Measurements from ENCODE around the gene HSP90AB1. TPM values are rescaled to one million over a fixed set of nuclear protein-coding genes. Genes with fewer than 3 reads are reported as not detected.
A peak's percentile ranks its signal among the peaks of the same experiment; 100 is the strongest.

HSP90AB1 gene
- total RNA-seq, 1 donor from 2014 or later: 1,294 TPM

- TF ChIP-seq CTCF (IDR thresholded peaks at IDR 0.05; ENCODE audit: insufficient read depth, low read length, poor library complexity, severe bottlenecking): peak; percentile 27
- peak overlapping the region; percentile 80 for H3K4me3 ChIP-seq (ENCODE audit: low read depth, low read length)
- no peaks in the 10 kb centered on the region for H3K27me3 ChIP-seq (ENCODE audit: control insufficient read depth, insufficient read depth, low read length)
- peaks cover 7% of the 10 kb centered on the region for H3K36me3 ChIP-seq (ENCODE audit: control insufficient read depth, insufficient read depth, low read length)
- no peak for DNase-seq (ENCODE audit: low read depth)
Measured at GRCh38 chr6:44245912-44246662, 814 bp upstream of the HSP90AB1 start.

GRCh38 chr6:44247338-44248302 is 719 bp downstream of the HSP90AB1 start:
- no peak for DNase-seq (ENCODE audit: low read depth)
- peak overlapping the region; percentile 80 for H3K4me3 ChIP-seq (ENCODE audit: low read depth, low read length)
- peaks cover 12% of the 10 kb centered on the region for H3K36me3 ChIP-seq (ENCODE audit: control insufficient read depth, insufficient read depth, low read length)
- TF ChIP-seq CTCF (IDR thresholded peaks at IDR 0.05; ENCODE audit: insufficient read depth, low read length, poor library complexity, severe bottlenecking): no peak
- H3K27me3 ChIP-seq (ENCODE audit: control insufficient read depth, insufficient read depth, low read length): no peaks in the 10 kb centered on the region

GRCh38 chr6:44248579-44248978 is 1.7 kb downstream of the HSP90AB1 start:
- peak overlapping the region; percentile 80 for H3K4me3 ChIP-seq (ENCODE audit: low read depth, low read length)
- no peak for TF ChIP-seq CTCF (IDR thresholded peaks at IDR 0.05; ENCODE audit: insufficient read depth, low read length, poor library complexity, severe bottlenecking)
- DNase-seq (ENCODE audit: low read depth): no peak
- peaks cover 12% of the 10 kb centered on the region for H3K36me3 ChIP-seq (ENCODE audit: control insufficient read depth, insufficient read depth, low read length)
- no peaks in the 10 kb centered on the region for H3K27me3 ChIP-seq (ENCODE audit: control insufficient read depth, insufficient read depth, low read length)

- no peak for DNase-seq (ENCODE audit: low read depth)
- Histone ChIP-seq H3K36me3 (ENCODE audit: control insufficient read depth, insufficient read depth, low read length) (peaks cover 14% of the 10 kb centered on the region), H3K4me3 (ENCODE audit: low read depth, low read length) (peak overlapping the region; percentile 80)
Measured at GRCh38 chr6:44249082-44249748, 2.3 kb downstream of the HSP90AB1 start.

More at GRCh38 chr6:44249082-44249748, 2.3 kb downstream of the HSP90AB1 start:
- no peaks in the 10 kb centered on the region for H3K27me3 ChIP-seq (ENCODE audit: control insufficient read depth, insufficient read depth, low read length)
- no peak for TF ChIP-seq CTCF (IDR thresholded peaks at IDR 0.05; ENCODE audit: insufficient read depth, low read length, poor library complexity, severe bottlenecking)

All from kidney epithelial cell (primary cell).